Stimulated activated CD4-positive, alpha-beta T cell treated with anti-CD3 and anti-CD28 coated beads, TNF-alpha, amount 100 ng/mL, for 48 hours (primary cell): ENCODE data around the gene TYMP.
"Not testable (repeated sequence)": the region's sequence is repeated elsewhere in the genome, so short reads cannot be mapped to it uniquely, and the experiment has no call there.

Experiments
- DNase-seq, 3 donors: peaks; one replicate each; pipeline ENCODE4 v3.0.0-alpha.2; 2020; ENCODE audit warnings: low read depth in 3 of 3

The TYMP gene

GRCh38 chr22:50525104-50525857 lies 4.5 kb downstream of the TYMP start, which contains the start of gene SCO2:
Gene SCO2 (minus strand): TSS chr22:50525598. CDS start chr22:50524411, 1,187 bp downstream.
- peak; percentile 96 to 97 (median 97) for DNase-seq

GRCh38 chr22:50524676-50525103 lies 5.1 kb downstream of the TYMP start:
- no peak for DNase-seq

GRCh38 chr22:50523806-50524675 lies 5.8 kb downstream of the TYMP start:
- no peak for DNase-seq

- no peak for DNase-seq
These were observed 6.4 kb downstream of the TYMP start for GRCh38 chr22:50523458-50523805.

- DNase-seq = no peak
These were observed 6.9 kb downstream of the TYMP start for GRCh38 chr22:50522806-50523438.

- DNase-seq = no peak
These were observed 7.5 kb downstream of the TYMP start for GRCh38 chr22:50522208-50522805.

- no peak for DNase-seq
These were observed 8.1 kb downstream of the TYMP start for GRCh38 chr22:50521710-50522109.

- no peak for DNase-seq
These were observed 8.9 kb downstream of the TYMP start for GRCh38 chr22:50520826-50521453.

GRCh38 chr22:50520184-50520583 lies 9.6 kb downstream of the TYMP start:
- not testable (repeated sequence) for DNase-seq

GRCh38 chr22:50519151-50519550 lies 10.7 kb downstream of the TYMP start:
- DNase-seq = no peak

- DNase-seq = no peak
These were observed 11.2 kb downstream of the TYMP start for GRCh38 chr22:50518606-50519005.

GRCh38 chr22:50517495-50518260 lies 12.1 kb downstream of the TYMP start:
- no peak for DNase-seq

- no peak for DNase-seq
These were observed 12.9 kb downstream of the TYMP start for GRCh38 chr22:50516891-50517290.

- DNase-seq = no peak
These were observed 13.7 kb downstream of the TYMP start for GRCh38 chr22:50516068-50516467.

- no peak for DNase-seq
These were observed 16.6 kb downstream of the TYMP start for GRCh38 chr22:50513175-50513574.

GRCh38 chr22:50508897-50509296 lies 20.9 kb downstream of the TYMP start:
- no peak for DNase-seq

- peak; percentile 96 to 98 (median 97) for DNase-seq
These were observed 21.6 kb downstream of the TYMP start, which contains the start of gene NCAPH2 for GRCh38 chr22:50507991-50508884. Gene NCAPH2 (plus strand): TSS chr22:50508224. CDS start chr22:50508338, 114 bp downstream.

GRCh38 chr22:50507421-50507990 lies 22.3 kb downstream of the TYMP start, which contains the start of gene LMF2:
Gene LMF2 (minus strand): TSS chr22:50507702. CDS start chr22:50507675, 27 bp downstream.
- DNase-seq = peak; percentile 82 to 96 (median 90)
